Panc1 (cell line): Measurements from ENCODE around the gene DDX24. TPM values are rescaled to one million over a fixed set of nuclear protein-coding genes. Genes with fewer than 3 reads are reported as not detected.

Source experiments
- ATAC-seq: fragments of 200-7000 bp; cut with Tn5 transposase; 2 replicates; pipeline ENCODE4 v1.9.1; 2020; ENCODE audit warnings: mild to moderate bottlenecking, moderate library complexity
- BruUV-seq: library from RNA; stranded (reverse); fragments of 400-500 nt; replicated peaks from 2 replicates; lab custom pipeline; 2021; lab: Mats Ljungman, UMichigan
- CTCF ChIA-PET: fragments of 300-600 bp; sonication (Branson Sonifier 250); formaldehyde crosslinking; loops from one replicate; lab custom pipeline; 2022; ENCODE audit warnings: antibody characterized with exemption; lab: Charles Lee
- POLR2A ChIA-PET: fragments of 300-600 bp; sonication (Branson Sonifier 250); formaldehyde crosslinking; loops from one replicate; lab custom pipeline; 2022; ENCODE audit warnings: antibody characterized with exemption; lab: Charles Lee
- DNase-seq: peaks from one replicate; pipeline ENCODE4 v3.0.0-alpha.2; 2010; ENCODE audit warnings: low read depth, low spot score
- H3K27ac ChIP-seq: 2 replicates; pipeline ENCODE4 v1.5.1; 2011; ENCODE audit warnings: mild to moderate bottlenecking, low read length, inconsistent platforms
- H3K27me3 ChIP-seq: fragments of 200-500 bp; sonication (Bioruptor generic); 2 replicates; pipeline ENCODE4 v1.6.0; 2014; ENCODE audit warnings: low read length, inconsistent platforms; ENCODE audit not compliant: control insufficient read depth, insufficient read depth
- H3K36me3 ChIP-seq: fragments of 200-500 bp; sonication (Bioruptor generic); 2 replicates; pipeline ENCODE4 v1.5.1; 2014; ENCODE audit warnings: inconsistent platforms, mild to moderate bottlenecking, low read length, moderate library complexity; ENCODE audit not compliant: control insufficient read depth, insufficient read depth
- H3K4me1 ChIP-seq: 2 replicates; pipeline ENCODE4 v1.5.1; 2011; ENCODE audit warnings: inconsistent platforms, mild to moderate bottlenecking, low read length, moderate library complexity; ENCODE audit not compliant: control insufficient read depth, insufficient read depth
- H3K4me3 ChIP-seq, 2 experiments: 2 replicates each; pipeline ENCODE4 v1.5.1; 2011 to 2012; ENCODE audit warnings: low read depth in 2 of 2, low read length in 2 of 2, mild to moderate bottlenecking in 2 of 2, inconsistent platforms in 1 of 2, moderate library complexity in 1 of 2
- H3K9me3 ChIP-seq: fragments of 200-500 bp; sonication (Bioruptor generic); 2 replicates; pipeline ENCODE4 v1.5.1; 2014; ENCODE audit warnings: low read depth, mild to moderate bottlenecking, inconsistent platforms, low read length, moderate library complexity; ENCODE audit not compliant: control insufficient read depth, insufficient read depth
- CTCF ChIP-seq: fragments of 450-650 bp; IDR thresholded peaks from 2 replicates; pipeline ENCODE4 v1.5.1; 2017; ENCODE audit warnings: mild to moderate bottlenecking
- POLR2AphosphoS5 ChIP-seq: IDR thresholded peaks from 2 replicates; pipeline ENCODE4 v1.6.1; 2012; ENCODE audit warnings: mild to moderate bottlenecking, low read depth, low read length, moderate library complexity
- REST ChIP-seq, 2 experiments: IDR thresholded peaks; 2 replicates each; pipeline ENCODE4 v1.6.1; 2011 to 2012; ENCODE audit warnings: low read depth in 2 of 2, control low read depth in 1 of 2, low read length in 1 of 2, mild to moderate bottlenecking in 1 of 2, moderate library complexity in 1 of 2; ENCODE audit not compliant: insufficient read depth in 1 of 2
- SIN3A ChIP-seq: IDR thresholded peaks from 2 replicates; pipeline ENCODE4 v1.6.1; 2012; ENCODE audit warnings: low read depth, mild to moderate bottlenecking, low read length, moderate library complexity, borderline replicate concordance; ENCODE audit not compliant: insufficient read depth
- TCF7L2 ChIP-seq: IDR thresholded peaks from 2 replicates; pipeline ENCODE4 v1.6.1; 2011; ENCODE audit warnings: mild to moderate bottlenecking, low read depth, low read length, inconsistent platforms
- in situ Hi-C: cut with HindIII; loops from 2 replicates; pipeline ENCODE4 v1.10.0; 2016; ENCODE audit warnings: low sequenced_read_pairs, low pct_unique_long_range_greater_than_20kb
- intact Hi-C: fragments of 100-400 bp; cut with micrococcal nuclease; formaldehyde crosslinking; loops from one replicate; pipeline ENCODE4 v1.10.0; 2022; ENCODE audit not compliant: unreplicated experiment
- total RNA-seq: library from RNA; stranded (reverse); gene quantifications from one replicate; pipeline ENCODE4 v1.2.1, GENCODE V29; 2021; ENCODE audit not compliant: unreplicated experiment

The DDX24 gene
- total RNA-seq, 1 experiment from 2014 or later, result 103 TPM

- Histone ChIP-seq H3K27ac (no peak overlapping the region), H3K9me3 (no peaks in the 10 kb centered on the region), H3K4me1 (no peaks in the 10 kb centered on the region), H3K36me3 (no peaks in the 10 kb centered on the region), H3K27me3 (no peaks in the 10 kb centered on the region), H3K4me3 (no peak overlapping the region)
- no peak for ATAC-seq
- ChIA-PET CTCF (no interaction called here), POLR2A (no interaction called here)
- in situ Hi-C loops, result no loop called here
- no peak for TF ChIP-seq POLR2AphosphoS5
- TF ChIP-seq REST (IDR thresholded peaks at IDR 0.05; ENCODE audit: insufficient read depth in 1 of 2, low read depth in 2 of 2, low read length in 1 of 2), result no peak
- TF ChIP-seq CTCF, result no peak
- TF ChIP-seq TCF7L2, result no peak
- no peak for TF ChIP-seq SIN3A
- DNase-seq, result no peak
- intact Hi-C loops, result no loop called here
- no TSS peak for BruUV-seq
These were observed 8.5 kb upstream of the DDX24 start for GRCh38 chr14:94089479-94089878.

- ChIA-PET POLR2A (no interaction called here), CTCF (no interaction called here)
- intact Hi-C loops, result no loop called here
- Histone ChIP-seq H3K27ac (no peak overlapping the region), H3K9me3 (no peaks in the 10 kb centered on the region), H3K27me3 (no peaks in the 10 kb centered on the region), H3K4me3 (no peak overlapping the region), H3K4me1 (no peaks in the 10 kb centered on the region), H3K36me3 (no peaks in the 10 kb centered on the region)
- ATAC-seq, result no peak
- no TSS peak for BruUV-seq
- no peak for TF ChIP-seq REST (IDR thresholded peaks at IDR 0.05; ENCODE audit: insufficient read depth in 1 of 2, low read depth in 2 of 2, low read length in 1 of 2)
- no peak for TF ChIP-seq TCF7L2
- TF ChIP-seq POLR2AphosphoS5, result no peak
- TF ChIP-seq CTCF, result no peak
- TF ChIP-seq SIN3A, result no peak
- in situ Hi-C loops, result no loop called here
- no peak for DNase-seq
These were observed 7.5 kb upstream of the DDX24 start for GRCh38 chr14:94088516-94088915.
